Activated CD4-positive, alpha-beta T cell treated with anti-CD3 and anti-CD28 coated beads, Interleukin-2, amount 50 U/mL, for 1 hour (primary cell): Measurements from ENCODE around the gene FAM53B.
"Not testable (repeated sequence)": the region's sequence is repeated elsewhere in the genome, so short reads cannot be mapped to it uniquely, and the experiment has no call there.

ENCODE experiments used
- DNase-seq: peaks from one replicate; pipeline ENCODE4 v3.0.0-alpha.2; 2020

Gene FAM53B

GRCh38 chr10:124593431-124593985 lies 150.7 kb downstream of the FAM53B start:
- no peak for DNase-seq

- no peak for DNase-seq
Measured at GRCh38 chr10:124592736-124593430, 151.3 kb downstream of the FAM53B start.

GRCh38 chr10:124592101-124592500 lies 152.1 kb downstream of the FAM53B start:
- DNase-seq: no peak

- DNase-seq: no peak
Measured at GRCh38 chr10:124591123-124591495, 153.1 kb downstream of the FAM53B start.

- no peak for DNase-seq
Measured at GRCh38 chr10:124590216-124591122, 153.7 kb downstream of the FAM53B start.

- no peak for DNase-seq
Measured at GRCh38 chr10:124589491-124590041, 154.6 kb downstream of the FAM53B start.

- DNase-seq: no peak
Measured at GRCh38 chr10:124588736-124589490, 155.3 kb downstream of the FAM53B start.

GRCh38 chr10:124588341-124588735 lies 155.8 kb downstream of the FAM53B start:
- not testable (repeated sequence) for DNase-seq

- no peak for DNase-seq
Measured at GRCh38 chr10:124587811-124588211, 156.4 kb downstream of the FAM53B start.

- DNase-seq: no peak
Measured at GRCh38 chr10:124586142-124586541, 158.0 kb downstream of the FAM53B start.

- no peak for DNase-seq
Measured at GRCh38 chr10:124579011-124579399, 165.2 kb downstream of the FAM53B start.

- no peak for DNase-seq
Measured at GRCh38 chr10:124578231-124579010, 165.8 kb downstream of the FAM53B start.

GRCh38 chr10:124577651-124578050 lies 166.5 kb downstream of the FAM53B start:
- DNase-seq: no peak

- DNase-seq: no peak
Measured at GRCh38 chr10:124576526-124577420, 167.4 kb downstream of the FAM53B start.

- DNase-seq: no peak
Measured at GRCh38 chr10:124575107-124576035, 168.8 kb downstream of the FAM53B start.

GRCh38 chr10:124574456-124575070 lies 169.6 kb downstream of the FAM53B start:
- no peak for DNase-seq

- DNase-seq: no peak
Measured at GRCh38 chr10:124573726-124574455, 170.3 kb downstream of the FAM53B start.

GRCh38 chr10:124572751-124573150 lies 171.4 kb downstream of the FAM53B start:
- DNase-seq: no peak

GRCh38 chr10:124570646-124571045 lies 173.5 kb downstream of the FAM53B start:
- no peak for DNase-seq
